Transverse colon (tissue), 4 donors: ENCODE measurements around the gene VPS51. TPM values are rescaled to one million over a fixed set of nuclear protein-coding genes. Genes with fewer than 3 reads are reported as not detected.

Experiments
- DNase-seq: peaks from one replicate; pipeline ENCODE4 v3.0.0-alpha.2; 2019
- H3K27ac ChIP-seq, 4 donors: fragments of 200-600 bp; sonication (generic); 2 replicates each; pipeline ENCODE4 v1.5.1; 2016 to 2018; ENCODE audit warnings: inconsistent platforms in 4 of 4
- H3K27me3 ChIP-seq: fragments of 200-600 bp; sonication (generic); 2 replicates; pipeline ENCODE4 v1.5.1; 2017; ENCODE audit warnings: inconsistent platforms
- H3K36me3 ChIP-seq, 4 donors: fragments of 200-600 bp; sonication (generic); 2 replicates each; pipeline ENCODE4 v1.5.1; 2017 to 2019; ENCODE audit warnings: inconsistent platforms in 4 of 4
- H3K4me1 ChIP-seq, 4 donors: fragments of 200-600 bp; sonication (generic); 2 replicates each; pipeline ENCODE4 v1.5.1; 2017 to 2020; ENCODE audit warnings: inconsistent platforms in 4 of 4
- H3K4me3 ChIP-seq, 4 donors: fragments of 200-600 bp; sonication (generic); 1 replicate in 1 of 4; 2 replicates in 3 of 4; pipeline versions ENCODE4 v1.5.1 to v1.6.1; 2017 to 2019; ENCODE audit warnings: inconsistent platforms in 4 of 4
- H3K9me3 ChIP-seq, 2 donors: fragments of 200-600 bp; sonication (generic); 2 replicates each; pipeline ENCODE4 v1.5.1; 2017 to 2019; ENCODE audit warnings: inconsistent platforms in 2 of 2
- EP300 ChIP-seq: sonication (generic); formaldehyde crosslinking; IDR thresholded peaks from one replicate; pipeline ENCODE4 v1.6.1; 2017; ENCODE audit warnings: antibody characterized with exemption, low read depth
- POLR2A ChIP-seq: fragments of 450-650 bp; IDR thresholded peaks from one replicate; pipeline ENCODE4 v1.6.1; 2016; ENCODE audit warnings: antibody characterized with exemption, mild to moderate bottlenecking, moderate library complexity
- POLR2AphosphoS5 ChIP-seq, 3 donors: sonication (generic); formaldehyde crosslinking; IDR thresholded peaks; one replicate each; pipeline ENCODE4 v1.6.1; 2016; ENCODE audit warnings: antibody characterized with exemption in 3 of 3
- WGBS, 2 donors: methylation state at CpG; one replicate each; pipeline ENCODE4 v1.1.5; 2018; ENCODE audit warnings: low coverage in 1 of 2; 5-methylcytosine and 5-hydroxymethylcytosine counted together
- in situ Hi-C, 4 donors: fragments of 200-750 bp; cut with MboI; loops; one replicate each; pipeline versions ENCODE4 v1.15.0 to v1.15.1; 2017; ENCODE audit warnings: low sequenced_read_pairs in 3 of 4, low pct_ligation_motif_present in 1 of 4, low pct_unique_long_range_greater_than_20kb in 1 of 4
- intact Hi-C: fragments of 100-400 bp; cut with DNase I; formaldehyde crosslinking; loops from one replicate; pipeline ENCODE4 v1.15.1; 2023; ENCODE audit warnings: low total_unique reads
- total RNA-seq, 4 donors: library from RNA; depleted of rRNA; stranded (reverse); fragments of >200 nt; gene quantifications; one replicate each; pipeline ENCODE4 v1.1.0, GENCODE V29; 2016
- TF ChIP-seq, protein P1 (sequence below), 5 experiments: fragments of 200-600 bp in 3 of 5; fragments of 450-650 bp in 2 of 5; sonication (generic) in 3 of 5; IDR thresholded peaks; 1 replicate in 2 of 5; 2 replicates in 3 of 5; pipeline ENCODE4 v1.5.1; 2016 to 2017; ENCODE audit warnings: antibody characterized with exemption in 5 of 5, inconsistent platforms in 3 of 5, mild to moderate bottlenecking in 2 of 5, moderate library complexity in 1 of 5

Gene VPS51
- total RNA-seq, 4 donors from 2014 or later = 252 to 560 (median 437) TPM

DNA sequence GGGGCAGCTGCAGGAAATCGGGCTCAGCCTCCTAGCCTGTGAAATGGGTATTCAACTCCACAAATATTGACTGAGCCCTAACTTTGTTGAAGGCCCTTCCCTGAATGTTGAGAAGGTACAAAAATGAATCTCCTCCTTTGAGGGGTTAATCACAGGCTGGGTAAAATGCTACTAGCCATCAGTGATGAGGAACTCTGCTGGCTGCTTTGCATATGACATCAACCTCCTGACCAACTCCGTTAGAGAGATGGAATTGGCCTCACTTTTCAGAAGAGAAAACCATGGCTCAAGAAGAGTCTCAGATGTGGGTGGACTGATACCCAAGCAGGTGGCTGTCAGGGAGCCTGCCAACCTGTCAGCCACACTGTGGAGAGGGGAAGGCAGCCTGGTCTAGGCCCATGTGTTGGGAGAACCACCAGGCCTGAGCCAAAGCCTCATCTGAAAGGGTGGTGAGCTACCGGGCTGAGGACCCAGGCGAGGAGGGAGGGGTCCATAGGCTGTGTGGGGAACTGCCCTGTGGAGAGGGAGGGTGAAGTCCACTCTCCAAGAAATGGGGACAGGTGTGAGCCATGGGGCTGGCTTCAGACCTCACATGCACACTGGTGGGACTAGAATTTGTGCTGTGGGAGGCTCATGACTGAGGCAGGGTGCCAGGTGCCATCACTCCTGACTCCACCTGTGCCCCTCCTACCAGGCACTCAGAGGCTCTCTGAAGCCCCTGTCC, 23.9 kb upstream of the VPS51 start:
- Histone ChIP-seq H3K27me3 (no peaks in the 10 kb centered on the region), H3K27ac (no peak overlapping the region), H3K4me1 (no peaks in the 10 kb centered on the region), H3K9me3 (no peaks in the 10 kb centered on the region), H3K36me3 (no peaks in the 10 kb centered on the region), H3K4me3 (no peak overlapping the region)
- no peak for TF ChIP-seq POLR2A
- no peak for TF ChIP-seq EP300
- no peak for TF ChIP-seq POLR2AphosphoS5 (IDR thresholded peaks at IDR 0.05)
- TF ChIP-seq, protein P1, sequence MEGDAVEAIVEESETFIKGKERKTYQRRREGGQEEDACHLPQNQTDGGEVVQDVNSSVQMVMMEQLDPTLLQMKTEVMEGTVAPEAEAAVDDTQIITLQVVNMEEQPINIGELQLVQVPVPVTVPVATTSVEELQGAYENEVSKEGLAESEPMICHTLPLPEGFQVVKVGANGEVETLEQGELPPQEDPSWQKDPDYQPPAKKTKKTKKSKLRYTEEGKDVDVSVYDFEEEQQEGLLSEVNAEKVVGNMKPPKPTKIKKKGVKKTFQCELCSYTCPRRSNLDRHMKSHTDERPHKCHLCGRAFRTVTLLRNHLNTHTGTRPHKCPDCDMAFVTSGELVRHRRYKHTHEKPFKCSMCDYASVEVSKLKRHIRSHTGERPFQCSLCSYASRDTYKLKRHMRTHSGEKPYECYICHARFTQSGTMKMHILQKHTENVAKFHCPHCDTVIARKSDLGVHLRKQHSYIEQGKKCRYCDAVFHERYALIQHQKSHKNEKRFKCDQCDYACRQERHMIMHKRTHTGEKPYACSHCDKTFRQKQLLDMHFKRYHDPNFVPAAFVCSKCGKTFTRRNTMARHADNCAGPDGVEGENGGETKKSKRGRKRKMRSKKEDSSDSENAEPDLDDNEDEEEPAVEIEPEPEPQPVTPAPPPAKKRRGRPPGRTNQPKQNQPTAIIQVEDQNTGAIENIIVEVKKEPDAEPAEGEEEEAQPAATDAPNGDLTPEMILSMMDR (IDR thresholded peaks at IDR 0.05) = no peak
- WGBS, 2 donors = 59% methylated on average over 4 of the region's 4 CpGs; no CpG with 5 or more reads in 1 of the 2 donors
- in situ Hi-C loops (no loop called here), intact Hi-C loops (no loop called here)
- DNase-seq = no peak

DNA sequence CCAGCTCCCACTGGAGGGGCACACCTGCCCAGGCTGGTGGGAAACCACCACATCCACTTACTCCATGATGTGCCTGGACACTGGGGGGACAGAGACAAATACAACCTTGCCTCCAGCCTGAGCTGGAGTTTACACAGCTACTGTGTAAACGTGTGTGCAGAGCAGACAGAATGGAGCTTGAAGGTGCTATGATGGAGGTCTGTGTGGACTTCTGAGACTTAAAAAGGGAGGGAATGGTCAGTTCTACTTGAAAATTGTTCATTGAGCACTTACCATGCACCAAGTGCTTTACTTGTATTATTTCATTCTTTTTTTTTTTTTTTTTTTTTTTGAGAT, 23.4 kb upstream of the VPS51 start:
- Histone ChIP-seq H3K27me3 (no peaks in the 10 kb centered on the region), H3K4me3 (no peak overlapping the region), H3K9me3 (no peaks in the 10 kb centered on the region), H3K4me1 (no peaks in the 10 kb centered on the region), H3K36me3 (no peaks in the 10 kb centered on the region), H3K27ac (no peak overlapping the region)
- in situ Hi-C loops = no loop called here
- WGBS, 2 donors = 42% methylated on average over 1 of the region's 1 CpG; no CpG with 5 or more reads in 1 of the 2 donors
- DNase-seq = no peak
- TF ChIP-seq, protein P1 (IDR thresholded peaks at IDR 0.05) = no peak
- TF ChIP-seq POLR2A = no peak
- no peak for TF ChIP-seq POLR2AphosphoS5 (IDR thresholded peaks at IDR 0.05)
- TF ChIP-seq EP300 = no peak
- intact Hi-C loops = no loop called here

DNA sequence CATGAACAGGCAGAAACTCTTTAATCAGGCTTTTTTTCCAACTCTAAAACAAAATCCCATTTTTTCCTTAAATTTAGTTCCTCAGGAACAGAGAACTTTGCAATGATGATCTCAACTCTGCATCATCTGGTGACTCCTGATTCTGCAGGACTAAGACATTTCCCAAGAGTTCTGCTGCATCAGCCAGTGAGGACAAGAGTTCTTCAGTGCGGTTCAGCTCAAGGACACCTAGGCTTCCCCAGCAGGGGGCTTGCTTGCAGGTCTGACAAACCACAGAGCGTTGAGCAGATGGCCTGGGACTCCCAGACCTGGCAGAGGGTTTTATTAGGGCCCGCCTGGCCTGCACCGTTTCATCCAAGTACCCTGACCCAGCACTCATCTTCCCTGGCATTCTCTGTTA, 18.6 kb upstream of the VPS51 start:
- 85 to 86% methylated on average over 1 to 4 of the region's 4 CpGs for WGBS, 2 donors

DNA sequence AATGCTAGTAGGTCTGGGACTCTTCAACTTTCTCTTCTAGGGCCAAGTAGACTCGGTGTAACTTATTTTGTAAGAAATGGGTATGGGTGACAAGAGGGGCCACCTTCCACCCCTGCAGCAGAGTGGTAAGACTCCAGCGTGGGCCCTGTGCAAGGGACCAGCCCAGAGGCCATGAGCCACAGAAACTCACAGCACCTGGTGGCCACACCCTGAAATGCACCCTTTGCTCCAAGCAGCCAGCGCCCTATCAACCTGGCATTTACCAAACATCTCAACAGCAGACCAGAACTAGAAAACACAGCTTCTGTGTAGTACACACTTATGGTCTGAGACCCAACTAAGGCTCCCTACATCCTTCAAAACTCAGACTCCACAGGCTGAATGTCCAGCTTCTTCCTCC, 17.9 kb upstream of the VPS51 start:
- Histone ChIP-seq H3K4me1 (peaks cover 0 to 7% (median 4%) of the 10 kb centered on the region in 4 donors), H3K27ac (peak overlapping the region in 3 of 4 donors; percentile 4 to 38 (median 23)), H3K27me3 (no peaks in the 10 kb centered on the region), H3K9me3 (no peaks in the 10 kb centered on the region), H3K4me3 (no peak overlapping the region), H3K36me3 (no peaks in the 10 kb centered on the region)
- DNase-seq = peak; percentile 86
- intact Hi-C loops (no loop called here), in situ Hi-C loops (no loop called here)
- 37% methylated on average over 3 of the region's 3 CpGs; no CpG with 5 or more reads in 1 of the 2 donors for WGBS, 2 donors
- TF ChIP-seq, protein P1 (IDR thresholded peaks at IDR 0.05) = peak; percentile 59 to 90 (median 77)
- TF ChIP-seq EP300 (no peak), POLR2A (no peak)

More for the DNA sequence above, 18.6 kb upstream of the VPS51 start:
- no peaks in the 10 kb centered on the region for H3K27me3 ChIP-seq
- H3K36me3 ChIP-seq = no peaks in the 10 kb centered on the region
- H3K9me3 ChIP-seq = no peaks in the 10 kb centered on the region
- in situ Hi-C loops = no loop called here
- DNase-seq = no peak
- TF ChIP-seq POLR2AphosphoS5 (IDR thresholded peaks at IDR 0.05) (no peak), EP300 (no peak), POLR2A (no peak)
- TF ChIP-seq, protein P1 (IDR thresholded peaks at IDR 0.05) = no peak
- peak overlapping the region in 1 of 4 donors; percentile 23 for H3K27ac ChIP-seq
- peaks cover 0 to 6% (median 3%) of the 10 kb centered on the region in 4 donors for H3K4me1 ChIP-seq
- no peak overlapping the region for H3K4me3 ChIP-seq
- intact Hi-C loops = no loop called here
